CD14-positive monocyte (primary cell): ENCODE measurements around the gene SEPHS2. TPM values are rescaled to one million over a fixed set of nuclear protein-coding genes. Genes with fewer than 3 reads are reported as not detected.

ENCODE experiments used
- DNase-seq, 3 donors: peaks; one replicate each; pipeline ENCODE4 v3.0.0-alpha.2; 2011 to 2022
- H2AFZ ChIP-seq: 2 replicates; pipeline ENCODE4 v1.6.0; 2012; ENCODE audit warnings: mild to moderate bottlenecking, low read depth, low read length, inconsistent platforms; ENCODE audit not compliant: insufficient read depth, poor library complexity, severe bottlenecking
- H3K27ac ChIP-seq, 2 donors: 1 replicate in 1 of 2; 2 replicates in 1 of 2; pipeline ENCODE4 v1.5.1; 2012 to 2013; ENCODE audit warnings: low read length in 2 of 2, control low read depth in 1 of 2, inconsistent platforms in 1 of 2, low read depth in 1 of 2, mild to moderate bottlenecking in 1 of 2
- H3K27me3 ChIP-seq, 2 donors: one replicate each; pipeline versions ENCODE4 v1.6.0 to v1.6.1; 2011 to 2013; ENCODE audit warnings: low read length in 2 of 2; ENCODE audit not compliant: control insufficient read depth in 2 of 2, insufficient read depth in 2 of 2
- H3K36me3 ChIP-seq, 2 donors: replicated peaks in 1 of 2; 1 replicate in 1 of 2; 2 replicates in 1 of 2; pipeline versions ENCODE4 v1.5.1 to v1.6.1; 2012 to 2013; ENCODE audit warnings: low read length in 2 of 2, control low read depth in 1 of 2, inconsistent platforms in 1 of 2, mild to moderate bottlenecking in 1 of 2; ENCODE audit not compliant: insufficient read depth in 2 of 2, control insufficient read depth in 1 of 2
- H3K4me1 ChIP-seq, 2 donors: 1 replicate in 1 of 2; 2 replicates in 1 of 2; pipeline versions ENCODE4 v1.5.1 to v1.6.1; 2012 to 2013; ENCODE audit warnings: low read length in 2 of 2, control low read depth in 1 of 2, inconsistent platforms in 1 of 2, mild to moderate bottlenecking in 1 of 2, moderate library complexity in 1 of 2; ENCODE audit not compliant: insufficient read depth in 2 of 2, control insufficient read depth in 1 of 2
- H3K4me2 ChIP-seq: replicated peaks from 2 replicates; pipeline ENCODE3; 2012; ENCODE audit warnings: low read length, moderate library complexity, mild to moderate bottlenecking; ENCODE audit not compliant: poor library complexity, severe bottlenecking; ENCODE audit errors: extremely low read depth
- H3K4me3 ChIP-seq, 3 experiments: fragments of 200-600 bp in 1 of 3; sonication (generic) in 1 of 3; replicated peaks in 1 of 3; 1 replicate in 2 of 3; 2 replicates in 1 of 3; pipeline ENCODE4 v1.5.1; 2011 to 2013; ENCODE audit warnings: low read length in 3 of 3, mild to moderate bottlenecking in 3 of 3, control low read depth in 2 of 3, low read depth in 2 of 3, inconsistent platforms in 1 of 3, moderate library complexity in 1 of 3
- H3K79me2 ChIP-seq: 2 replicates; pipeline ENCODE4 v1.6.0; 2012; ENCODE audit warnings: mild to moderate bottlenecking, control low read depth, inconsistent platforms, low read length, moderate library complexity; ENCODE audit not compliant: insufficient read depth
- H3K9ac ChIP-seq: 2 replicates; pipeline ENCODE4 v1.6.0; 2017; ENCODE audit warnings: low read length, mild to moderate bottlenecking; ENCODE audit not compliant: insufficient read depth, poor library complexity, severe bottlenecking
- H3K9me3 ChIP-seq, 2 donors: replicated peaks in 1 of 2; 1 replicate in 1 of 2; 2 replicates in 1 of 2; pipeline versions ENCODE4 v1.5.1 to v1.6.1; 2012 to 2013; ENCODE audit warnings: low read length in 2 of 2, control low read depth in 1 of 2; ENCODE audit not compliant: control insufficient read depth in 1 of 2, insufficient read depth in 1 of 2
- H4K20me1 ChIP-seq: 2 replicates; pipeline ENCODE4 v1.6.0; 2012; ENCODE audit warnings: mild to moderate bottlenecking, low read length, control low read depth, moderate library complexity; ENCODE audit not compliant: insufficient read depth
- H3K27ac Mint-ChIP-seq, 7 donors: one replicate each; pipeline ENCODE4 v1.8.0; 2020; ENCODE audit warnings: mild to moderate bottlenecking in 7 of 7, mixed read lengths in 7 of 7, moderate library complexity in 6 of 7, inconsistent platforms in 2 of 7
- H3K27me3 Mint-ChIP-seq, 3 donors: one replicate each; pipeline ENCODE4 v1.8.0; 2021 to 2022; ENCODE audit warnings: low read depth in 3 of 3, mild to moderate bottlenecking in 3 of 3, mixed read lengths in 3 of 3, moderate library complexity in 3 of 3, inconsistent platforms in 1 of 3
- H3K36me3 Mint-ChIP-seq, 2 donors: one replicate each; pipeline ENCODE4 v1.8.0; 2020; ENCODE audit warnings: mixed read lengths in 2 of 2, inconsistent platforms in 1 of 2, mild to moderate bottlenecking in 1 of 2
- H3K4me1 Mint-ChIP-seq: one replicate; pipeline ENCODE4 v1.8.0; 2020; ENCODE audit warnings: mild to moderate bottlenecking, mixed read lengths
- H3K4me3 Mint-ChIP-seq, 2 donors: one replicate each; pipeline ENCODE4 v1.8.0; 2020; ENCODE audit warnings: mild to moderate bottlenecking in 2 of 2, mixed read lengths in 2 of 2, moderate library complexity in 1 of 2
- H3K9me3 Mint-ChIP-seq, 7 donors: one replicate each; pipeline ENCODE4 v1.8.0; 2020 to 2022; ENCODE audit warnings: mixed read lengths in 7 of 7, mild to moderate bottlenecking in 6 of 7, moderate library complexity in 6 of 7, inconsistent platforms in 2 of 7
- WGBS: methylation state at CpG from one replicate; pipeline ENCODE4 v1.1.5; 2013; ENCODE audit warnings: missing lambda C conversion rate; ENCODE audit not compliant: insufficient coverage; 5-methylcytosine and 5-hydroxymethylcytosine counted together
- intact Hi-C, 2 donors: fragments of 100-400 bp; cut with micrococcal nuclease; formaldehyde crosslinking; loops; one replicate each; pipeline versions ENCODE4 v1.15.0 to v1.15.1; 2023
- polyA plus RNA-seq, 3 donors: library from polyadenylated mRNA; depleted of rRNA in 1 of 3; unstranded in 2 of 3; stranded (reverse) in 1 of 3; fragments of 300-500 nt in 2 of 3; fragments of >200 nt in 1 of 3; fragmentation: Illumina TruSeq in 2 of 3; gene quantifications; 1 replicate in 2 of 3; 2 replicates in 1 of 3; pipeline ENCODE4 v1.2.3, GENCODE V29; 2012 to 2021
- TF ChIP-seq, protein P1 (sequence below): fragments of 200-600 bp; IDR thresholded peaks from one replicate; pipeline ENCODE4 v1.8.0; 2022; ENCODE audit warnings: antibody characterized with exemption, mild to moderate bottlenecking

Gene SEPHS2
- polyA plus RNA-seq, 3 donors: 12.8 to 56.4 (median 54.2) TPM

DNA sequence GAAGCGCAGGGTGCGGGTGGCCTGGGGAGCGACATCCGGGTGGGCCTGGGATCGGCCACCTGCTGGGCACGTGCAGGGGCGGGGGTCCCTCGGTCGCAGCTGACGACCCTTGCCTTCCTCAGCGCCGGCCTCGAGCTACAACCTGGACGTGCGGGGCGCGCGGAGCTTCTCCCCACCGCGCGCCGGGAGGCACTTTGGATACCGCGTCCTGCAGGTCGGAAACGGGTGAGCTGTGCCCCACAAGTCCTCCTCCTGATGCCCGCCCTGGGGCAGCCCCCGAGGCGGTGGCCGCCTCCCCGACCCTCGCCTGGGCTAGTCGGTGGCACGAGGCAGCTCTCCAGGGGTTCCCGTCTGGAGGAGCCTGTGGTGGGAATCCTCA, 28.4 kb upstream of the SEPHS2 start:
- intact Hi-C loops: no loop called here
- no peak for DNase-seq
- Histone ChIP-seq H4K20me1 (peaks cover 58% of the 10 kb centered on the region), H3K9ac (peak overlapping the region; percentile 63), H3K4me3 (peak overlapping the region; percentile 60 to 94 (median 68)), H3K4me2 (peak overlapping the region; percentile 93), H3K27me3 (no peaks in the 10 kb centered on the region), H3K36me3 (peaks cover 35 to 46% of the 10 kb centered on the region in 2 donors), H3K9me3 (no peaks in the 10 kb centered on the region), H3K79me2 (peaks cover 86% of the 10 kb centered on the region), H3K27ac (peak overlapping the region; percentile 86 to 91), H2AFZ (no peak overlapping the region), H3K4me1 (peaks cover 67 to 87% of the 10 kb centered on the region in 2 donors)
- peak overlapping the region; percentile 93 to 99 (median 98) for H3K27ac Mint-ChIP-seq
- no peaks in the 10 kb centered on the region for H3K27me3 Mint-ChIP-seq
- H3K36me3 Mint-ChIP-seq: peaks cover 32 to 42% of the 10 kb centered on the region in 2 donors
- peaks cover 82% of the 10 kb centered on the region for H3K4me1 Mint-ChIP-seq
- TF ChIP-seq, protein P1, sequence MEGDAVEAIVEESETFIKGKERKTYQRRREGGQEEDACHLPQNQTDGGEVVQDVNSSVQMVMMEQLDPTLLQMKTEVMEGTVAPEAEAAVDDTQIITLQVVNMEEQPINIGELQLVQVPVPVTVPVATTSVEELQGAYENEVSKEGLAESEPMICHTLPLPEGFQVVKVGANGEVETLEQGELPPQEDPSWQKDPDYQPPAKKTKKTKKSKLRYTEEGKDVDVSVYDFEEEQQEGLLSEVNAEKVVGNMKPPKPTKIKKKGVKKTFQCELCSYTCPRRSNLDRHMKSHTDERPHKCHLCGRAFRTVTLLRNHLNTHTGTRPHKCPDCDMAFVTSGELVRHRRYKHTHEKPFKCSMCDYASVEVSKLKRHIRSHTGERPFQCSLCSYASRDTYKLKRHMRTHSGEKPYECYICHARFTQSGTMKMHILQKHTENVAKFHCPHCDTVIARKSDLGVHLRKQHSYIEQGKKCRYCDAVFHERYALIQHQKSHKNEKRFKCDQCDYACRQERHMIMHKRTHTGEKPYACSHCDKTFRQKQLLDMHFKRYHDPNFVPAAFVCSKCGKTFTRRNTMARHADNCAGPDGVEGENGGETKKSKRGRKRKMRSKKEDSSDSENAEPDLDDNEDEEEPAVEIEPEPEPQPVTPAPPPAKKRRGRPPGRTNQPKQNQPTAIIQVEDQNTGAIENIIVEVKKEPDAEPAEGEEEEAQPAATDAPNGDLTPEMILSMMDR: no peak
- peak overlapping the region; percentile 95 to 96 for H3K4me3 Mint-ChIP-seq
- peaks cover 0 to 3% (median 0%) of the 10 kb centered on the region in 7 donors for H3K9me3 Mint-ChIP-seq
- WGBS: 71% methylated on average over 35 of the region's 35 CpGs

DNA sequence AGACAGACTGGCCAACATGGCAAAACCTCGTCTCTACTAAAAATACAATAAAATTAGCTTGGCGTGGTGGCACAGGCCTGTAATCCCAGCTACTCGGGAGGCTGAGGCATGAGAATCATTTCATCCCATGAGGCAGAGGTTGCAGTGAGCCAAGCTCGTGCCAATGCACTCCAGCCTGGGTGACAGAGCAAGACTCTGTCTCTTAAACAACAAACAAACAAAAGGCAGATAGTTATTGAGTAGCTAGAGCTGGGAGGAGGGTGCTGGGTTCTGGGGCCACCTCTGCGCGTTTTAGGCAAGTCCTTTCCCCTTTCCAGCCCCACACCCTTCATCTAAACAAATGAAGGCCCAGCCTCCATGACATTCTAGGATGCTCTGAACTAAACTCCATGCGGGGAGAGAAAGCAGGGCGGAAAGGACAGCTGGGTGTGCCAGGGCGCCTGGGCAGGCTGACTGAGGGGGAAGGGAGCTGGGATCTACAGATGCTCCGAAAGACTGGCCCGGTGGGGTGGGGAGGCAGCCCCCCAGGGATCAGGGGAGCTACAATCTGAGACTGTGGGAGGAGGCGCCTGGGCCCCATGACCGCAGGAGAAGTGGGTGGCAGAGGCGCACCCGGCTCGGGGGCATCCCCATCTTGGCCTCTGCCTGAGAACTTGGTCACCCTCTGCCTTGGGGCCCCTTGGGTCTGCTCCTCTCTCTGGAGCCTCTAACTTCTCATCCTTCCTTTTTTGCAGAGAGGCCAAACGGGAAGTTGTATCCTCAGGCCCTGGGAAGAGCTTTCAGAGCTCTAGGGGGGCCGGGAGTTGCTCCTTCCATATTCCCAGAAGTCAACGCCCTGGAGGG, 27.8 kb upstream of the SEPHS2 start:
- Histone ChIP-seq H2AFZ (peak overlapping the region; percentile 64), H3K4me2 (peak overlapping the region; percentile 93)
- 8% methylated on average over 13 of the region's 19 CpGs for WGBS

More for the DNA sequence above, 27.8 kb upstream of the SEPHS2 start:
- Histone ChIP-seq H3K4me3 (peak overlapping the region; percentile 60 to 94 (median 68)), H3K36me3 (peaks cover 30 to 40% of the 10 kb centered on the region in 2 donors), H3K9ac (peak overlapping the region; percentile 63), H4K20me1 (peaks cover 52% of the 10 kb centered on the region), H3K4me1 (peaks cover 66 to 87% of the 10 kb centered on the region in 2 donors), H3K27me3 (no peaks in the 10 kb centered on the region), H3K9me3 (no peaks in the 10 kb centered on the region), H3K27ac (peak overlapping the region; percentile 86 to 91), H3K79me2 (peaks cover 82% of the 10 kb centered on the region)
- Mint-ChIP-seq H3K36me3 (peaks cover 28 to 37% of the 10 kb centered on the region in 2 donors), H3K4me3 (peak overlapping the region; percentile 95 to 96), H3K9me3 (peaks cover 0 to 3% (median 0%) of the 10 kb centered on the region in 7 donors), H3K27ac (peak overlapping the region; percentile 93 to 99 (median 98)), H3K4me1 (peaks cover 76% of the 10 kb centered on the region), H3K27me3 (no peaks in the 10 kb centered on the region)
- TF ChIP-seq, protein P1: no peak
- peak; percentile 54 to 76 (median 61) for DNase-seq
- intact Hi-C loops: loop anchor here in 1 of 2 donors (1.0 kb wide), 1 partner anchor 24 kb away; no protein-coding TSS in a partner anchor
